Adrenal gland (tissue), 19 donors: ENCODE data around the gene KHSRP. TPM values are rescaled to one million over a fixed set of nuclear protein-coding genes. Genes with fewer than 3 reads are reported as not detected.

Experiments used
- DNase-seq, 7 donors: peaks; one replicate each; pipeline ENCODE4 v3.0.0-alpha.2; 2019 to 2020
- H3K27ac ChIP-seq, 5 donors: fragments of 200-600 bp; sonication (generic) in 4 of 5; 1 replicate in 3 of 5; 2 replicates in 2 of 5; pipeline versions ENCODE4 v1.5.1 to v1.8.0; 2016 to 2020; ENCODE audit warnings: mild to moderate bottlenecking in 1 of 5
- H3K27me3 ChIP-seq: fragments of 200-600 bp; 2 replicates; pipeline ENCODE4 v1.8.0; 2021
- H3K36me3 ChIP-seq, 2 donors: fragments of 200-600 bp; replicated peaks in 1 of 2; 1 replicate in 1 of 2; 2 replicates in 1 of 2; pipeline versions ENCODE4 v1.5.1 to v1.8.0; 2018 to 2022
- H3K4me1 ChIP-seq, 2 donors: fragments of 200-600 bp; replicated peaks in 1 of 2; 1 replicate in 1 of 2; 2 replicates in 1 of 2; pipeline versions ENCODE4 v1.5.1 to v1.8.0; 2018 to 2021
- H3K4me3 ChIP-seq, 4 donors: fragments of 200-600 bp; sonication (generic) in 3 of 4; one replicate each; pipeline ENCODE4 v1.5.1; 2016 to 2018
- H3K9me3 ChIP-seq, 3 donors: fragments of 200-600 bp; sonication (generic) in 1 of 3; replicated peaks in 1 of 3; 1 replicate in 2 of 3; 2 replicates in 1 of 3; pipeline versions ENCODE4 v1.5.1 to v1.8.0; 2016 to 2021
- CTCF ChIP-seq, 6 experiments: fragments of 450-650 bp in 4 of 6; fragments of 200-600 bp in 2 of 6; sonication (generic) in 1 of 6; IDR thresholded peaks; 1 replicate in 5 of 6; 2 replicates in 1 of 6; pipeline versions ENCODE4 v1.5.1 to v1.8.0; 2016 to 2021; ENCODE audit warnings: antibody characterized with exemption in 6 of 6, mild to moderate bottlenecking in 2 of 6, moderate library complexity in 1 of 6
- POLR2A ChIP-seq, 2 donors: fragments of 450-650 bp; IDR thresholded peaks; one replicate each; pipeline ENCODE4 v1.6.1; 2017; ENCODE audit warnings: antibody characterized with exemption in 2 of 2, mild to moderate bottlenecking in 2 of 2, moderate library complexity in 1 of 2
- WGBS, 4 donors: extraction: QIAGEN DNeasy Blood & Tissue Kit in 2 of 4; methylation state at CpG; one replicate each; pipeline versions ENCODE4 v1.1.5 to v1.1.7; 2013 to 2017; 5-methylcytosine and 5-hydroxymethylcytosine counted together
- intact Hi-C, 2 donors: fragments of 100-400 bp; cut with DNase I; formaldehyde crosslinking; loops; one replicate each; pipeline versions ENCODE4 v1.14.1 to v1.15.0; 2022 to 2023
- long read RNA-seq, 10 donors: library from polyadenylated mRNA in 3 of 10; unstranded in 2 of 10; stranded (forward) in 1 of 10; transcript quantifications; one replicate each; pipeline ENCODE4 v2.0.0 and lab custom pipeline, GENCODE V29; 2021 to 2026
- polyA plus RNA-seq, 3 donors: library from polyadenylated mRNA; stranded (reverse); fragments of 200-250 nt in 2 of 3; fragments of 350-450 nt in 1 of 3; fragmentation: Illumina TruSeq in 1 of 3; extraction: RNeasy Lipid Tissue Mini Kit (QIAGEN cat#74804) in 1 of 3; gene quantifications; one replicate each; pipeline ENCODE4 v1.2.3, GENCODE V29; 2013 to 2014
- total RNA-seq, 9 donors: library from RNA; depleted of rRNA in 4 of 9; stranded (reverse); fragments of >200 nt in 4 of 9; fragments of 120-200 nt in 1 of 9; fragmentation: NEBNext Ultra II Directional in 1 of 9; extraction: Animal tissue kit (Norgen Biotek cat#: 25700) in 1 of 9; gene quantifications; one replicate each; pipeline versions ENCODE4 v1.1.0 to v1.2.4, GENCODE V29; 2013 to 2023
- donor health status: healthy with polysubstance abuse.
- donor health status: Bipolar disorder and iron deficiency.
- donor health status: DM: yes; HTN: yes; CAD: no.
- donor health status: DM: no; HTN: no; CAD: no.
- donor health status: DM: no; HTN: no; CAD: no.
- donor health status: DM: yes; HTN: yes; CAD: no.

KHSRP gene
- total RNA-seq (100 to 1,000 TPM in 6 of 9 donors, 10 to 100 TPM in 3; 44.6 to 261 (median 143) TPM), polyA plus RNA-seq (100 to 1,000 TPM in 1 of 3 donors, 10 to 100 TPM in 2; 59.1 to 175 (median 67.7) TPM)
- long read RNA-seq, donor 1, transcript KHSRP-212 (3 exons, 851 nt): major isoform, 6 of 11 reads
- long read RNA-seq, donor 1, partial matches to known transcripts: 5 of 11 reads
- long read RNA-seq, donor 1, other reads (novel, unspliced or antisense): 0 of 11 reads
- long read RNA-seq, donor 2, transcript KHSRP-212 (3 exons, 851 nt): major isoform, 5 of 69 reads
- long read RNA-seq, donor 2, partial matches to known transcripts: 64 of 69 reads
- long read RNA-seq, donor 2, other reads (novel, unspliced or antisense): 0 of 69 reads
- long read RNA-seq, donor 3, transcript KHSRP-212 (3 exons, 851 nt): major isoform, 5 of 9 reads
- long read RNA-seq, donor 3, partial matches to known transcripts: 0 of 9 reads
- long read RNA-seq, donor 3, other reads (novel, unspliced or antisense): 0 of 9 reads
- long read RNA-seq, donor 4, partial matches to known transcripts: 0 of 3 reads
- long read RNA-seq, donor 4, other reads (novel, unspliced or antisense): 3 of 3 reads
- long read RNA-seq, donor 5, partial matches to known transcripts: 20 of 46 reads
- long read RNA-seq, donor 5, other reads (novel, unspliced or antisense): 20 of 46 reads
- long read RNA-seq, donor 6, partial matches to known transcripts: 0 of 2 reads
- long read RNA-seq, donor 6, other reads (novel, unspliced or antisense): 2 of 2 reads
- long read RNA-seq, donor 7, partial matches to known transcripts: 0 of 6 reads
- long read RNA-seq, donor 7, other reads (novel, unspliced or antisense): 0 of 6 reads
- long read RNA-seq, donor 8, transcript KHSRP-211 (2 exons, 428 nt): major isoform, 5 of 7 reads
- long read RNA-seq, donor 8, partial matches to known transcripts: 0 of 7 reads
- long read RNA-seq, donor 8, other reads (novel, unspliced or antisense): 0 of 7 reads
- long read RNA-seq, donor 9, transcript KHSRP-212 (3 exons, 851 nt): major isoform, 9 of 11 reads
- long read RNA-seq, donor 9, partial matches to known transcripts: 0 of 11 reads
- long read RNA-seq, donor 9, other reads (novel, unspliced or antisense): 0 of 11 reads
- long read RNA-seq, donor 10, transcript KHSRP-212 (3 exons, 851 nt): major isoform, 6 of 24 reads
- long read RNA-seq, donor 10, partial matches to known transcripts: 14 of 24 reads
- long read RNA-seq, donor 10, other reads (novel, unspliced or antisense): 0 of 24 reads

GRCh38 chr19:6424195-6424938 is at the start of gene KHSRP:
Gene KHSRP (minus strand): TSS chr19:6424811. CDS start chr19:6424701, 110 bp downstream.
- TF ChIP-seq POLR2A (IDR thresholded peaks at IDR 0.05) (peak; percentile 86 to 87), CTCF (IDR thresholded peaks at IDR 0.05) (no peak)
- intact Hi-C loops: no loop called here
- no peaks in the 10 kb centered on the region for H3K27me3 ChIP-seq
- peak in 3 of 7 donors; percentile 33 to 45 (median 33) for DNase-seq
- WGBS, 4 donors: 0 to 1% (median 1%) methylated on average over 9 to 98 of the region's 114 CpGs; no CpG with 5 or more reads in 1 of the 4 donors
- peak within 1 kb of the TSS in 4 of 5 donors; percentile 56 to 88 (median 78) for H3K27ac ChIP-seq
- peaks cover 0 to 24% of the 10 kb centered on the region in 2 donors for H3K36me3 ChIP-seq
- H3K4me3 ChIP-seq: peak within 1 kb of the TSS; percentile 50 to 84 (median 65)
- H3K9me3 ChIP-seq: no peaks in the 10 kb centered on the region
- H3K4me1 ChIP-seq: peaks cover 3 to 25% of the 10 kb centered on the region in 2 donors

GRCh38 chr19:6473647-6474046 is 49.0 kb upstream of the KHSRP start:
- WGBS, 4 donors: 54 to 84% (median 59%) methylated on average over 8 to 9 of the region's 9 CpGs
- H3K4me1 ChIP-seq: peaks cover 3 to 17% of the 10 kb centered on the region in 2 donors
- intact Hi-C loops: no loop called here
- TF ChIP-seq POLR2A (IDR thresholded peaks at IDR 0.05) (no peak), CTCF (IDR thresholded peaks at IDR 0.05) (no peak)
- DNase-seq: no peak
- no peak overlapping the region for H3K27ac ChIP-seq
- H3K27me3 ChIP-seq: no peaks in the 10 kb centered on the region
- no peak overlapping the region for H3K4me3 ChIP-seq
- no peaks in the 10 kb centered on the region for H3K36me3 ChIP-seq
- H3K9me3 ChIP-seq: no peaks in the 10 kb centered on the region

- 14 to 72% (median 63%) methylated on average over 1 to 4 of the region's 4 CpGs for WGBS, 4 donors
- no peak for DNase-seq
- peaks cover 3 to 17% of the 10 kb centered on the region in 2 donors for H3K4me1 ChIP-seq
- H3K27me3 ChIP-seq: no peaks in the 10 kb centered on the region
- intact Hi-C loops: no loop called here
- no peaks in the 10 kb centered on the region for H3K36me3 ChIP-seq
- H3K9me3 ChIP-seq: no peaks in the 10 kb centered on the region
- H3K27ac ChIP-seq: no peak overlapping the region
- no peak overlapping the region for H3K4me3 ChIP-seq
- TF ChIP-seq POLR2A (IDR thresholded peaks at IDR 0.05): no peak
- TF ChIP-seq CTCF (IDR thresholded peaks at IDR 0.05): no peak
Observed at GRCh38 chr19:6472713-6473112, 48.1 kb upstream of the KHSRP start.
